ENCODE data around the gene METTL26.

DNA sequence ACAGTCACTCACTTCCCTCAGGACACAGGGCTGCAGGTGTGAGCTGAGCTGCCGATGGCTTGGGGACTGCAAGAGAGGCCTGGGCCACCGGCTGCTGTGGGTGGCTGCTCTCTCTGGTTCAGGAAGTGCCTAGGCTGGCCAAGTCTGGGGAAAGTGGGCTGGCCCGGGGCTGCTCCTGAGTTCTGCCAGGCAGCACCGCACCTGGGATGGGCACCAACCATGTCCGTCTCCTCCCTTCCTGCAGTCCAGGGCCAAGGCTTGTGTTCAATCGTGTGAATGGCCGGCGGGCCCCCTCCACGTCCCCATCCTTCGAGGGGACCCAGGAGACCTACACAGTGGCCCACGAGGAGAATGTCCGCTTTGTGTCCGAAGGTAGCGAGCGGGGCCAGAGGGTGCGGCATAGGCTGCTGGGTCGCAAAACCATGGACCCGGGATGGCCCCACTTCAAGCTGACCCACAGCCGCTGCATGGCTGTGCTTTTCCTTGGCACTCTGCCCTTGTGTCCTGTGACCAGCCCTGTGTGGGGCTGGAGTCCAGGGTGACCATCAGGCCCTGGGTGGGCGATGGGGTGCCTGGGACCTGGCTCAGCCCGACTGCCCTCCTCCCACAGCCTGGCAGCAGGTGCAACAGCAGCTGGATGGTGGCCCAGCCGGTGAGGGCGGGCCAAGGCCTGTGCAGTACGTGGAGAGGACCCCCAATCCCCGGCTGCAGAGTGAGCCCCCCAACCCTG is 11.2 kb upstream of the METTL26 start:
- TF ChIP-seq GATA2 (IDR thresholded peaks at IDR 0.05; ENCODE audit: low read depth, low read length) = no peak
- no peak for TF ChIP-seq GATA3 (IDR thresholded peaks at IDR 0.05; ENCODE audit: low read depth, low read length)
